Breast epithelium (tissue), 4 donors: ENCODE data around the gene NPC1L1. TPM values are rescaled to one million over a fixed set of nuclear protein-coding genes. Genes with fewer than 3 reads are reported as not detected.

Experiments
- DNase-seq, 2 donors: peaks; one replicate each; pipeline ENCODE4 v3.0.0-alpha.2; 2019; ENCODE audit warnings: low spot score in 2 of 2
- H3K27ac ChIP-seq, 2 donors: fragments of 200-600 bp; sonication (generic) in 1 of 2; one replicate each; pipeline ENCODE4 v1.5.1; 2016 to 2019; ENCODE audit warnings: mild to moderate bottlenecking in 1 of 2
- H3K27me3 ChIP-seq, 2 donors: fragments of 200-600 bp; sonication (generic) in 1 of 2; one replicate each; pipeline versions ENCODE4 v1.5.1 to v1.6.0; 2017 to 2019; ENCODE audit warnings: control low read depth in 1 of 2, mild to moderate bottlenecking in 1 of 2
- H3K36me3 ChIP-seq: fragments of 200-600 bp; one replicate; pipeline ENCODE4 v1.5.1; 2019
- H3K4me1 ChIP-seq, 2 donors: fragments of 200-600 bp; sonication (generic); one replicate each; pipeline ENCODE4 v1.5.1; 2016 to 2019; ENCODE audit warnings: control low read depth in 1 of 2
- H3K4me3 ChIP-seq, 3 donors: fragments of 200-600 bp; sonication (generic); 1 replicate in 2 of 3; 2 replicates in 1 of 3; pipeline ENCODE4 v1.5.1; 2016 to 2019; ENCODE audit warnings: mild to moderate bottlenecking in 3 of 3, moderate library complexity in 2 of 3
- H3K9me3 ChIP-seq, 2 donors: fragments of 200-600 bp; sonication (generic) in 1 of 2; one replicate each; pipeline ENCODE4 v1.5.1; 2016 to 2019; ENCODE audit warnings: control low read depth in 1 of 2
- POLR2A ChIP-seq: fragments of 450-650 bp; IDR thresholded peaks from one replicate; pipeline ENCODE4 v1.6.1; 2016; ENCODE audit warnings: antibody characterized with exemption, mild to moderate bottlenecking, moderate library complexity
- POLR2AphosphoS5 ChIP-seq, 3 donors: sonication (generic); formaldehyde crosslinking; IDR thresholded peaks; one replicate each; pipeline ENCODE4 v1.6.1; 2017; ENCODE audit warnings: antibody characterized with exemption in 3 of 3
- intact Hi-C: fragments of 100-400 bp; cut with DNase I; formaldehyde crosslinking; loops from one replicate; pipeline ENCODE4 v1.15.1; 2023; ENCODE audit warnings: low total_unique reads
- total RNA-seq, 3 donors: library from RNA; depleted of rRNA; stranded (reverse); fragments of >200 nt; gene quantifications; one replicate each; pipeline ENCODE4 v1.1.0, GENCODE V29; 2016
- TF ChIP-seq, protein P1 (sequence below), 3 donors: fragments of 450-650 bp; IDR thresholded peaks; one replicate each; pipeline ENCODE4 v1.5.1; 2016 to 2017; ENCODE audit warnings: antibody characterized with exemption in 3 of 3, mild to moderate bottlenecking in 3 of 3, moderate library complexity in 3 of 3

NPC1L1 gene
- total RNA-seq, 3 donors from 2014 or later: 0.16 to 0.33 (median 0.29) TPM

DNA sequence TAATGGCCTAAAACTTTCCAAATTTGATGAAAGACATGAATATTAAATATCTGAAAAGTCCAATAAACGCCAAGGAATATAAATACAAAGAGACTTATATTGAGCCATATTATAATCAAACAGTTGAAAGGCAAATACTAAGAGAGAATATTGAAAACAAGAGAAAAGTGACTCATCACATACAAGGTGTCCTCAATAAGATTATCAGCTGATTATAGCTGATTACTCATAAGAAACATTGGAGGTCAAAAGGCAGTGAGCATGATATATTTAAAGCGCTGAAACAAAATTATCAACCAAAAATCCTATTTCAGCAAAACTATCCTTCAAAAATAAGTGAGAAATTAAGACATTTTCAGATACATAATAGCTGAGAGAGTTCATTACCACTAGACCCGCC lies 7.8 kb upstream of the NPC1L1 start:
- H3K4me1 ChIP-seq: peaks cover 0 to 6% of the 10 kb centered on the region in 2 donors
- H3K27me3 ChIP-seq: no peaks in the 10 kb centered on the region
- TF ChIP-seq POLR2AphosphoS5 (IDR thresholded peaks at IDR 0.05) (no peak), POLR2A (no peak)
- TF ChIP-seq, protein P1, sequence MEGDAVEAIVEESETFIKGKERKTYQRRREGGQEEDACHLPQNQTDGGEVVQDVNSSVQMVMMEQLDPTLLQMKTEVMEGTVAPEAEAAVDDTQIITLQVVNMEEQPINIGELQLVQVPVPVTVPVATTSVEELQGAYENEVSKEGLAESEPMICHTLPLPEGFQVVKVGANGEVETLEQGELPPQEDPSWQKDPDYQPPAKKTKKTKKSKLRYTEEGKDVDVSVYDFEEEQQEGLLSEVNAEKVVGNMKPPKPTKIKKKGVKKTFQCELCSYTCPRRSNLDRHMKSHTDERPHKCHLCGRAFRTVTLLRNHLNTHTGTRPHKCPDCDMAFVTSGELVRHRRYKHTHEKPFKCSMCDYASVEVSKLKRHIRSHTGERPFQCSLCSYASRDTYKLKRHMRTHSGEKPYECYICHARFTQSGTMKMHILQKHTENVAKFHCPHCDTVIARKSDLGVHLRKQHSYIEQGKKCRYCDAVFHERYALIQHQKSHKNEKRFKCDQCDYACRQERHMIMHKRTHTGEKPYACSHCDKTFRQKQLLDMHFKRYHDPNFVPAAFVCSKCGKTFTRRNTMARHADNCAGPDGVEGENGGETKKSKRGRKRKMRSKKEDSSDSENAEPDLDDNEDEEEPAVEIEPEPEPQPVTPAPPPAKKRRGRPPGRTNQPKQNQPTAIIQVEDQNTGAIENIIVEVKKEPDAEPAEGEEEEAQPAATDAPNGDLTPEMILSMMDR (IDR thresholded peaks at IDR 0.05): no peak
- intact Hi-C loops: no loop called here
- DNase-seq: no peak
- no peaks in the 10 kb centered on the region for H3K9me3 ChIP-seq
- H3K27ac ChIP-seq: no peak overlapping the region
- H3K36me3 ChIP-seq: no peaks in the 10 kb centered on the region
- no peak overlapping the region for H3K4me3 ChIP-seq

DNA sequence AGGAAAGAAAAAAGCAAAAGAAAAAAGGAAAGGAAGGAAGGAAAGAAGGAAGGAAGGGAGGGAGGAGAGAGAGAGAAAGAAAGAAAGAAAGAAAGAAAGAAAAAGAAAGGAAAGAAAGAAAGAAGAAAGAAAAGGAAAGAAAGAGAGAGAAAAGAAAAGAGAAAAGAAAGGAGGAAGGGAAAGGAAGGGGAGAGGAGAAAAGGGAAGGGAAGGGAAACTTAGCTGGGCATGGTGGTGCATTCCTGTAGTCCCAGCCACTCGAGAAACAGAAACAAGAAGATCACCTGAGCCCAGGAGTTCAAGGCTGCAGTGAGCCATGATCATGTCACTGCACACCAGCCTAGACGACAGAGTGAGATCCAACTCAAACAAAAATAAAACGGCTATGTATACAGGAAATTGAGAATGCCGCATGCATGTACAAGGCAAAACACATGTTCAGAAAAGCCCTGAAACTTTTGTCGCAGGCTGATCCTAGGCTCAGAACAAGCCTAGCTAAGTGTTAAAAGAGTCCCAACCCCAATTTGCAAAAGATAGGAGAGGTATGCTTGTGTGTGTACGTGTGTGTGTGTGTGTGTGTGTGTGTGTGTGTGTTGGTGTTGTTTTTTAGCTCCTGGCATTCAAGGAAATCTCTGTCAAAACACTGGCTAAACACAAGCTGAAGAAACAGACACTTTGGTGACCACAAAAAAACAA lies 6.6 kb upstream of the NPC1L1 start:
- Histone ChIP-seq H3K4me1 (peaks cover 0 to 11% of the 10 kb centered on the region in 2 donors), H3K27ac (no peak overlapping the region), H3K27me3 (no peaks in the 10 kb centered on the region), H3K9me3 (no peaks in the 10 kb centered on the region), H3K4me3 (no peak overlapping the region), H3K36me3 (no peaks in the 10 kb centered on the region)
- intact Hi-C loops: no loop called here
- TF ChIP-seq POLR2AphosphoS5 (IDR thresholded peaks at IDR 0.05) (no peak), POLR2A (no peak)
- TF ChIP-seq, protein P1 (IDR thresholded peaks at IDR 0.05): no peak
- DNase-seq: no peak

DNA sequence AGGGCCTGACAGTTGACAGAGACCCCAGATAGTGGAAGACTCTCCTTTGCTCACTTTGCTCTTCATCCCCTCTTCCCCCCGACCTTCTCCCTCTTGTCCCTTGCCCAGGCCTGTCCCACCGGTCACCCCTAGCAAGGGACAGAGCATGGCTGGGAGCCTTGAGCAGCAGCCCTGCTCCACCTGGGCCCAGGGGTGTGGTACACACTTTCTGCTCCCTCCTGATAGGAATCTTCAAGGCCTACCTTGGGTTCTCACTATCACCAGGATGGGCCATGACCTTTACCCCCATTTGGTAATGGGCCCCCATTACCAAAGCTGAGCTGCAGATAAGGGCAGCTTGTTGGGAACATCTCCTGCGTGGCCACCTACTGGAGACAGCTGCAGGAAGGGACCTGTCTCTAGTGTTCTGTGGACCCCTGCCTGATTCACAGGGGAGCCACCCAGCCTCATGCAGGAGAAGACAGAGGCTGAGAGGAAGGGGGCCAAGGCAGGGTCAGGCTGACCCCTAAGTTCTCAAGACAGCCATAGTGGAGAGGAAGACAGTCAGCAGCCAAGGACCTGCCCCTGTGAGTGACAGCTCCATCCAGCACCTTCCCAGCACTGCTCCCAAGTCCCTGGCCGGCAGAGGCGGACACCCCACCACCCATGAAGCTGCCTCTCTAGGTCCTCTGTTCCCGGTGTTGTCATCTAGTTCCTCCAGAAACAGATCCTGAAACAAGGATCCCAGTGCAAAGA lies 913 bp upstream of the NPC1L1 start:
- Histone ChIP-seq H3K9me3 (no peaks in the 10 kb centered on the region), H3K27me3 (no peaks in the 10 kb centered on the region), H3K4me3 (no peak overlapping the region), H3K4me1 (peaks cover 0 to 11% of the 10 kb centered on the region in 2 donors), H3K36me3 (no peaks in the 10 kb centered on the region), H3K27ac (peak overlapping the region in 1 of 2 donors; percentile 86)
- intact Hi-C loops: no loop called here
- TF ChIP-seq POLR2AphosphoS5 (IDR thresholded peaks at IDR 0.05) (no peak), POLR2A (no peak)
- TF ChIP-seq, protein P1 (IDR thresholded peaks at IDR 0.05): no peak
- no peak for DNase-seq

DNA sequence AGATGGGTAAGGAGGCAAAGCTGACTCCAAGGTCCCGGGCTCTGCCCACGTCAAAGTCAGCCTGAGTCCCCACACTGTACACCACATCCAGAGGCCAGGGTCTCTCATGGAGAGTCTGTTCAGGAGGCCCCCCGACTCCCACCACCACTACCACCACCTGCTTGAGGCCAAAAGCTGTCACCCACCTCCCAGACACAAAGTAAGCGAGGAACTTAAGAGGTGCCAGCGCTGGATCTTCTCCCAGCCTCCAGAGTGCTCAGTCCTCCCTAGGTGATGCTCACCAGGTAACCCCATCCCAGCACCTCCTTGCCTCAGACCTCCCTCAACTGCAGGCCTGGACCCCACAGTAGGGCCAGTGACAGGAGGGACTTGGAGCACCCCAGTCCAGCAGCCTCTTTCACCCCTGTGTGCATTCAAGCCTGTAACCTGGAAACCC lies 520 bp downstream of the NPC1L1 start:
- no peak for DNase-seq
- TF ChIP-seq, protein P1 (IDR thresholded peaks at IDR 0.05): no peak
- TF ChIP-seq POLR2AphosphoS5 (IDR thresholded peaks at IDR 0.05): no peak
- no peak for TF ChIP-seq POLR2A
- peaks cover 0 to 11% of the 10 kb centered on the region in 2 donors for H3K4me1 ChIP-seq
- H3K36me3 ChIP-seq: no peaks in the 10 kb centered on the region
- no peak overlapping the region for H3K4me3 ChIP-seq
- H3K9me3 ChIP-seq: no peaks in the 10 kb centered on the region
- intact Hi-C loops: no loop called here
- H3K27ac ChIP-seq: no peak overlapping the region
- no peaks in the 10 kb centered on the region for H3K27me3 ChIP-seq
